B cell (primary cell): ENCODE results near the gene IL7R. TPM values are rescaled to one million over a fixed set of nuclear protein-coding genes. Genes with fewer than 3 reads are reported as not detected.

Experiments
- ATAC-seq: fragments of 200-7000 bp; cut with Tn5 transposase; one replicate; pipeline ENCODE4 v1.10.0; 2021; ENCODE audit warnings: low read depth, mild to moderate bottlenecking, moderate number of reproducible peaks, moderate library complexity
- CTCF ChIA-PET: fragments of 350-600 bp; sonication (Branson Sonifier 250); formaldehyde crosslinking; loops from one replicate; lab custom pipeline; 2021; ENCODE audit warnings: antibody characterized with exemption, inconsistent platforms; lab: Charles Lee
- POLR2A ChIA-PET: fragments of 350-600 bp; sonication (Branson Sonifier 250); formaldehyde crosslinking; loops from one replicate; lab custom pipeline; 2021; ENCODE audit warnings: antibody characterized with exemption; lab: Charles Lee
- DNase-seq: peaks from one replicate; pipeline ENCODE4 v3.0.0; 2013
- H2AFZ ChIP-seq: 2 replicates; pipeline ENCODE4 v1.6.1; 2012; ENCODE audit warnings: mild to moderate bottlenecking, low read depth, low read length; ENCODE audit not compliant: insufficient read depth, poor library complexity, severe bottlenecking
- H3K27ac ChIP-seq, 2 donors: 1 replicate in 1 of 2; 2 replicates in 1 of 2; pipeline ENCODE4 v1.5.1; 2012 to 2013; ENCODE audit warnings: low read length in 2 of 2, mild to moderate bottlenecking in 2 of 2, moderate library complexity in 1 of 2
- H3K27me3 ChIP-seq, 4 experiments: fragments of 200-600 bp in 1 of 4; sonication (generic) in 1 of 4; replicated peaks in 1 of 4; 1 replicate in 2 of 4; 2 replicates in 2 of 4; pipeline versions ENCODE4 v1.6.1 to v1.7.0; 2013 to 2016; ENCODE audit warnings: low read length in 3 of 4, mild to moderate bottlenecking in 2 of 4, mixed read lengths in 1 of 4, moderate library complexity in 1 of 4; ENCODE audit not compliant: insufficient read depth in 4 of 4, control insufficient read depth in 3 of 4; ENCODE audit errors: control extremely low read depth in 1 of 4
- H3K36me3 ChIP-seq, 2 experiments: replicated peaks in 1 of 2; 1 replicate in 1 of 2; 2 replicates in 1 of 2; pipeline versions ENCODE4 v1.6.1 to v1.7.1; 2013; ENCODE audit warnings: low read length in 1 of 2; ENCODE audit not compliant: insufficient read depth in 2 of 2, control insufficient read depth in 1 of 2; ENCODE audit errors: control extremely low read depth in 1 of 2, extremely low read depth in 1 of 2
- H3K4me1 ChIP-seq, 2 donors: fragments of 200-600 bp in 1 of 2; sonication (generic) in 1 of 2; 1 replicate in 1 of 2; 2 replicates in 1 of 2; pipeline versions ENCODE4 v1.5.1 to v1.6.1; 2013 to 2017; ENCODE audit warnings: low read length in 2 of 2; ENCODE audit not compliant: control insufficient read depth in 2 of 2, insufficient read depth in 2 of 2
- H3K4me2 ChIP-seq: replicated peaks from 2 replicates; pipeline ENCODE3; 2012; ENCODE audit warnings: mild to moderate bottlenecking, low read depth, low read length; ENCODE audit not compliant: poor library complexity, severe bottlenecking
- H3K4me3 ChIP-seq, 5 experiments: fragments of 200-600 bp in 1 of 5; sonication (generic) in 1 of 5; 1 replicate in 3 of 5; 2 replicates in 2 of 5; pipeline versions ENCODE4 v1.5.1 to v1.7.0; 2011 to 2016; ENCODE audit warnings: low read length in 4 of 5, mild to moderate bottlenecking in 4 of 5, low read depth in 2 of 5, control low read depth in 1 of 5, moderate library complexity in 1 of 5; ENCODE audit not compliant: insufficient read depth in 1 of 5; ENCODE audit errors: control extremely low read depth in 1 of 5, extremely low read depth in 1 of 5
- H3K79me2 ChIP-seq: fragments of 200-600 bp; sonication (generic); one replicate; pipeline ENCODE4 v1.6.0; 2016; ENCODE audit warnings: low read length; ENCODE audit not compliant: control insufficient read depth, insufficient read depth
- H3K9ac ChIP-seq: fragments of 200-600 bp; sonication (generic); 2 replicates; pipeline ENCODE4 v1.6.1; 2017; ENCODE audit warnings: mild to moderate bottlenecking, low read length, moderate library complexity
- H3K9me3 ChIP-seq, 3 donors: one replicate each; pipeline versions ENCODE4 v1.6.1 to v1.7.1; 2013; ENCODE audit warnings: low read length in 2 of 3; ENCODE audit not compliant: control insufficient read depth in 2 of 3, insufficient read depth in 1 of 3; ENCODE audit errors: control extremely low read depth in 1 of 3
- H4K20me1 ChIP-seq: 2 replicates; pipeline ENCODE4 v1.6.0; 2012; ENCODE audit warnings: mild to moderate bottlenecking, low read length; ENCODE audit not compliant: insufficient read depth, control insufficient read depth, poor library complexity, severe bottlenecking
- H3K27ac Mint-ChIP-seq: one replicate; pipeline ENCODE4 v1.8.0; 2021; ENCODE audit warnings: mixed read lengths
- H3K27me3 Mint-ChIP-seq: one replicate; pipeline ENCODE4 v1.8.0; 2021; ENCODE audit warnings: mixed read lengths
- H3K4me1 Mint-ChIP-seq: one replicate; pipeline ENCODE4 v1.8.0; 2021; ENCODE audit warnings: mixed read lengths
- H3K4me3 Mint-ChIP-seq: one replicate; pipeline ENCODE4 v1.8.0; 2021; ENCODE audit warnings: mixed read lengths
- H3K9me3 Mint-ChIP-seq: one replicate; pipeline ENCODE4 v1.8.0; 2022; ENCODE audit warnings: mixed read lengths; ENCODE audit not compliant: insufficient read depth
- CTCF ChIP-seq: fragments of 200-600 bp; IDR thresholded peaks from one replicate; pipeline ENCODE4 v1.8.0; 2022; ENCODE audit warnings: antibody characterized with exemption, mild to moderate bottlenecking
- EZH2 ChIP-seq: IDR thresholded peaks from 2 replicates; pipeline ENCODE4 v1.6.1; 2012; ENCODE audit warnings: borderline replicate concordance, low read depth, mild to moderate bottlenecking, moderate library complexity, low read length; ENCODE audit not compliant: insufficient read depth, poor library complexity, severe bottlenecking
- WGBS: methylation state at CpG from one replicate; pipeline ENCODE4 v1.1.5; 2013; ENCODE audit warnings: missing lambda C conversion rate; ENCODE audit not compliant: insufficient coverage; 5-methylcytosine and 5-hydroxymethylcytosine counted together
- intact Hi-C: fragments of 100-400 bp; cut with micrococcal nuclease; formaldehyde crosslinking; loops from one replicate; pipeline ENCODE4 v1.10.0; 2022
- polyA plus RNA-seq: library from polyadenylated mRNA; depleted of rRNA; stranded (reverse); fragments of >200 nt; gene quantifications from 2 replicates; pipeline ENCODE4 v1.2.3, GENCODE V29; 2012
- total RNA-seq, 2 donors: library from RNA; stranded (reverse); fragments of 120-200 nt in 1 of 2; gene quantifications; 1 replicate in 1 of 2; 2 replicates in 1 of 2; pipeline versions ENCODE4 v1.2.3 to v1.2.4, GENCODE V29; 2013 to 2022

Gene IL7R
- total and polyA plus RNA-seq, 2 donors (not counting 1 experiment from before 2014, with no cell fraction given), result 2.4 TPM

- peaks cover 4 to 6% of the 10 kb centered on the region in 2 donors for H3K4me1 ChIP-seq
- ATAC-seq (no peak), DNase-seq (no peak)
- H3K4me3 Mint-ChIP-seq, result no peak overlapping the region
- H3K79me2 ChIP-seq, result no peaks in the 10 kb centered on the region
- POLR2A ChIA-PET, result no interaction called here
- H3K9ac ChIP-seq, result no peak overlapping the region
- peaks cover 8% of the 10 kb centered on the region for H3K4me1 Mint-ChIP-seq
- no peak for TF ChIP-seq EZH2
- no peak for TF ChIP-seq CTCF
- H4K20me1 ChIP-seq, result no peaks in the 10 kb centered on the region
- no peak overlapping the region for H3K4me3 ChIP-seq
- H2AFZ ChIP-seq, result no peak overlapping the region
- H3K27me3 Mint-ChIP-seq, result peaks cover 8% of the 10 kb centered on the region
- no peak overlapping the region for H3K27ac ChIP-seq
- H3K9me3 ChIP-seq, result no peaks in the 10 kb centered on the region
- no peak overlapping the region for H3K27ac Mint-ChIP-seq
- H3K4me2 ChIP-seq, result no peak overlapping the region
- H3K27me3 ChIP-seq, result peaks cover 0 to 2% (median 0%) of the 10 kb centered on the region in 4 experiments
- intact Hi-C loops, result no loop called here
- H3K9me3 Mint-ChIP-seq, result no peaks in the 10 kb centered on the region
- CTCF ChIA-PET, result no interaction called here
- H3K36me3 ChIP-seq, result no peaks in the 10 kb centered on the region
Observed at GRCh38 chr5:35879649-35880048, 23.0 kb downstream of the IL7R start.

- Histone ChIP-seq H2AFZ (no peak overlapping the region), H3K27me3 (peaks cover 0 to 2% (median 0%) of the 10 kb centered on the region in 4 experiments), H3K4me1 (peaks cover 4 to 6% of the 10 kb centered on the region in 2 donors), H3K36me3 (no peaks in the 10 kb centered on the region), H3K4me2 (no peak overlapping the region), H4K20me1 (no peaks in the 10 kb centered on the region), H3K79me2 (no peaks in the 10 kb centered on the region), H3K4me3 (no peak overlapping the region), H3K27ac (no peak overlapping the region), H3K9me3 (no peaks in the 10 kb centered on the region), H3K9ac (no peak overlapping the region)
- H3K27me3 Mint-ChIP-seq, result peaks cover 8% of the 10 kb centered on the region
- peaks cover 8% of the 10 kb centered on the region for H3K4me1 Mint-ChIP-seq
- no peaks in the 10 kb centered on the region for H3K9me3 Mint-ChIP-seq
- DNase-seq, result no peak
- 63% methylated on average over 1 of the region's 1 CpG for WGBS
- H3K4me3 Mint-ChIP-seq, result no peak overlapping the region
- ATAC-seq, result no peak
- H3K27ac Mint-ChIP-seq, result no peak overlapping the region
- intact Hi-C loops, result no loop called here
- ChIA-PET POLR2A (no interaction called here), CTCF (no interaction called here)
- no peak for TF ChIP-seq CTCF
- TF ChIP-seq EZH2, result no peak
Observed at GRCh38 chr5:35880156-35880555, 23.5 kb downstream of the IL7R start.
